Keratinocyte (primary cell): ENCODE results near the gene IRX3. TPM values are rescaled to one million over a fixed set of nuclear protein-coding genes. Genes with fewer than 3 reads are reported as not detected.

ENCODE experiments used
- DNase-seq: peaks from one replicate; pipeline ENCODE4 v3.0.0-alpha.2; 2011; ENCODE audit warnings: low read depth, missing footprints, low spot score
- FAIRE-seq: peaks from 2 replicates; lab custom pipeline; 2011; peaks lifted over from hg19 to GRCh38; lab: Jason Lieb, UNC
- H2AFZ ChIP-seq: 2 replicates; pipeline ENCODE4 v1.6.0; 2012; ENCODE audit warnings: low read length, control low read depth, inconsistent platforms; ENCODE audit not compliant: control insufficient read depth
- H3K27ac ChIP-seq: 2 replicates; pipeline ENCODE4 v1.5.1; 2011; ENCODE audit warnings: low read length; ENCODE audit not compliant: control insufficient read depth, insufficient read depth
- H3K27me3 ChIP-seq: 3 replicates; pipeline ENCODE4 v1.6.0; 2011; ENCODE audit warnings: low read length; ENCODE audit not compliant: control insufficient read depth, insufficient read depth; ENCODE audit errors: extremely low read depth
- H3K36me3 ChIP-seq, 2 experiments: 2 replicates in 1 of 2; 3 replicates in 1 of 2; pipeline ENCODE4 v1.5.1; 2011; ENCODE audit warnings: low read length in 2 of 2, mild to moderate bottlenecking in 1 of 2; ENCODE audit not compliant: control insufficient read depth in 2 of 2, insufficient read depth in 2 of 2; ENCODE audit errors: extremely low read depth in 1 of 2
- H3K4me1 ChIP-seq: 3 replicates; pipeline ENCODE4 v1.5.1; 2011; ENCODE audit warnings: low read length; ENCODE audit not compliant: control insufficient read depth, insufficient read depth; ENCODE audit errors: extremely low read depth
- H3K4me2 ChIP-seq: 3 replicates; pipeline ENCODE4 v1.6.0; 2011; ENCODE audit warnings: low read depth, low read length; ENCODE audit not compliant: control insufficient read depth, insufficient read depth; ENCODE audit errors: extremely low read depth
- H3K4me3 ChIP-seq, 3 experiments: fragments of 200-600 bp in 1 of 3; sonication (generic) in 1 of 3; 2 replicates in 2 of 3; 3 replicates in 1 of 3; pipeline ENCODE4 v1.5.1; 2011 to 2016; ENCODE audit warnings: low read length in 3 of 3, mild to moderate bottlenecking in 3 of 3, control low read depth in 2 of 3, inconsistent platforms in 1 of 3, low read depth in 1 of 3, mixed read lengths in 1 of 3, mixed run types in 1 of 3, moderate library complexity in 1 of 3; ENCODE audit not compliant: control insufficient read depth in 2 of 3, insufficient read depth in 2 of 3; ENCODE audit errors: extremely low read depth in 1 of 3
- H3K79me2 ChIP-seq: 2 replicates; pipeline ENCODE4 v1.6.0; 2012; ENCODE audit warnings: low read length; ENCODE audit not compliant: control insufficient read depth, insufficient read depth
- H3K9ac ChIP-seq: 3 replicates; pipeline ENCODE4 v1.6.0; 2011; ENCODE audit warnings: low read length; ENCODE audit not compliant: control insufficient read depth, insufficient read depth; ENCODE audit errors: extremely low read depth
- H3K9me1 ChIP-seq: 3 replicates; pipeline ENCODE4 v1.6.0; 2011; ENCODE audit warnings: low read length; ENCODE audit not compliant: control insufficient read depth, insufficient read depth; ENCODE audit errors: extremely low read depth
- H3K9me3 ChIP-seq: 2 replicates; pipeline ENCODE4 v1.5.1; 2012; ENCODE audit warnings: low read depth, low read length; ENCODE audit not compliant: control insufficient read depth
- H4K20me1 ChIP-seq: 3 replicates; pipeline ENCODE4 v1.6.0; 2011; ENCODE audit warnings: low read length; ENCODE audit not compliant: control insufficient read depth, insufficient read depth; ENCODE audit errors: extremely low read depth
- EZH2 ChIP-seq: IDR thresholded peaks from one replicate; pipeline ENCODE4 v1.6.1; 2012; ENCODE audit warnings: inconsistent platforms, mild to moderate bottlenecking, low read length, moderate library complexity
- dilution Hi-C: fragments of 300-500 bp; cut with MboI; formaldehyde crosslinking; loops from one replicate; pipeline ENCODE4 v1.7.0; 2020; ENCODE audit warnings: low sequenced_read_pairs; ENCODE audit not compliant: extremely low pct_ligation_motif_present
- polyA plus RNA-seq, 5 experiments: library from polyadenylated mRNA; depleted of rRNA in 3 of 5; stranded (reverse) in 3 of 5; stranded (forward) in 1 of 5; unstranded in 1 of 5; fragments of >200 nt; gene quantifications; 1 replicate in 1 of 5; 2 replicates in 3 of 5; 3 replicates in 1 of 5; pipeline versions ENCODE4 v1.2.1 to v1.2.3, GENCODE V29; 2011 to 2012; ENCODE audit warnings: missing spikeins in 2 of 5, low read depth in 1 of 5, low replicate concordance in 1 of 5
- TF ChIP-seq, protein P1 (sequence below), 3 experiments: IDR thresholded peaks in 1 of 3; conservative IDR thresholded peaks in 1 of 3; optimal IDR thresholded peaks in 1 of 3; 2 replicates in 2 of 3; 3 replicates in 1 of 3; pipeline versions ENCODE3 to v1.5.1; 2011; ENCODE audit warnings: low read length in 3 of 3, mild to moderate bottlenecking in 3 of 3, moderate library complexity in 2 of 3, control low read depth in 1 of 3, inconsistent platforms in 1 of 3; ENCODE audit not compliant: insufficient read depth in 2 of 3; ENCODE audit errors: extremely low read depth in 1 of 3

IRX3 gene
- polyA plus RNA-seq, 1 donor (not counting 4 experiments of a cell fraction or from before 2014, with no cell fraction given), result 3.3 TPM

DNA sequence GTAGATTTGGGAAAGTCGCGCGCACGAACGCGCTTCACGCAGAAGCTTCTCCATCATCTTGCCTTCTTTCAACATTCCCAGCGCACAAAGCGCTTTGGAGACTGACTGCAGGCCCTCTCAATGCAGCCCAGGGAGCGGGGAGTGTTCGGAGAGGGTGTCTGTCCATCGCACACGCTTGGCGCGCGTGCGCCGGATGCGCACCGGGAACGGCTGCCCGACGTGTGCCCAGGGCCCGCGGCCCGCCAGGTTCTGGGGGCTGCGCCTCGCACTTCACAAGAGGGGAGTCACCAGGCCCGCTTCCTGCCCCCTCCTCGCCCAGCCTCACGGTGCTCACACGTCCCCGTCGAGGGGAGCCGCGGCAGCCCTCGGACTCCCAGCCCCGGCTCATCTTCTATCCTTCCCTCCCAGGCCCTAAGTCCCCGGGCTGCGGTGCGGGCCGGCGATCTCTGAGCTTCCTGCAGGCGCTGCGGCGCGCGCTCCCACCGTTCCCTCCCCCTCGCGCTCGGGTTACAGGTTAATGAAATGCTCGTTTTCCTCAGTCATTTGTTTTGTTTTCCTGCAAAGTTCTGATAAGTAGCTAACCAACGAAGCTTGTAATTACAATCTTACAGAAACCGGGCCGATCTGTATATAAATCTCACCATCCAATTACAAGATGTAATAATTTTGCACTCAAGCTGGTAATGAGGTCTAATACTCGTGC is 2.8 kb upstream of the IRX3 start:
- Histone ChIP-seq H3K9me3 (no peaks in the 10 kb centered on the region), H3K4me3 (no peak overlapping the region), H3K79me2 (no peaks in the 10 kb centered on the region), H3K9ac (no peak overlapping the region), H3K36me3 (peaks cover 0 to 2% of the 10 kb centered on the region in 2 experiments), H3K4me1 (no peaks in the 10 kb centered on the region), H3K27ac (no peak overlapping the region), H3K9me1 (no peaks in the 10 kb centered on the region), H3K4me2 (no peak overlapping the region), H2AFZ (no peak overlapping the region), H3K27me3 (no peaks in the 10 kb centered on the region), H4K20me1 (no peaks in the 10 kb centered on the region)
- TF ChIP-seq EZH2, result no peak
- TF ChIP-seq, protein P1, sequence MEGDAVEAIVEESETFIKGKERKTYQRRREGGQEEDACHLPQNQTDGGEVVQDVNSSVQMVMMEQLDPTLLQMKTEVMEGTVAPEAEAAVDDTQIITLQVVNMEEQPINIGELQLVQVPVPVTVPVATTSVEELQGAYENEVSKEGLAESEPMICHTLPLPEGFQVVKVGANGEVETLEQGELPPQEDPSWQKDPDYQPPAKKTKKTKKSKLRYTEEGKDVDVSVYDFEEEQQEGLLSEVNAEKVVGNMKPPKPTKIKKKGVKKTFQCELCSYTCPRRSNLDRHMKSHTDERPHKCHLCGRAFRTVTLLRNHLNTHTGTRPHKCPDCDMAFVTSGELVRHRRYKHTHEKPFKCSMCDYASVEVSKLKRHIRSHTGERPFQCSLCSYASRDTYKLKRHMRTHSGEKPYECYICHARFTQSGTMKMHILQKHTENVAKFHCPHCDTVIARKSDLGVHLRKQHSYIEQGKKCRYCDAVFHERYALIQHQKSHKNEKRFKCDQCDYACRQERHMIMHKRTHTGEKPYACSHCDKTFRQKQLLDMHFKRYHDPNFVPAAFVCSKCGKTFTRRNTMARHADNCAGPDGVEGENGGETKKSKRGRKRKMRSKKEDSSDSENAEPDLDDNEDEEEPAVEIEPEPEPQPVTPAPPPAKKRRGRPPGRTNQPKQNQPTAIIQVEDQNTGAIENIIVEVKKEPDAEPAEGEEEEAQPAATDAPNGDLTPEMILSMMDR (optimal IDR thresholded peaks at IDR 0.05 in 1 of 3, IDR thresholded peaks at IDR 0.05 in 1 of 3, conservative IDR thresholded peaks at IDR 0.05 in 1 of 3; ENCODE audit: extremely low read depth in 1 of 3, insufficient read depth in 2 of 3, low read length in 3 of 3), result no peak
- dilution Hi-C loops, result no loop called here
- DNase-seq (no peak), FAIRE-seq (no peak)

DNA sequence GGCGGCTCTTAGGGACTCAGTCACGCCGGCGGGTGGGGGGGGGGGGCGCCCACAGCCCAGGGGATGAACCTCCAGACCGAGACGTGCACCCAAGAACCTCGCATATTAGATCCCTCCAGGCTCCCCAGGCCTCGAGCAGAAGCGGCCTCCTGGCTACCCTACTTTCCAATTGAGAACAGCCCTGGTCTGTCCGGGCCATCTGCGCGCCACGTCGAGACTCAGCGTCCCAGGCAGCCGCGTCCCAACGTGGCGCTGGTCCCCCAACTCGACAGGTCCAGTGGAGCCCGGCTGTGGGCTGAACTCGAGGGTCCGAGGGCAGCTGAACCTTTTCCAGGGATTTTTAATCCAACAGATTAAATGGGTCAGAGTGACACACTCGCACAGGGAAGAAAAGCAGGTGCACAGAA is 2.3 kb upstream of the IRX3 start:
- H3K36me3 ChIP-seq, result peaks cover 0 to 2% of the 10 kb centered on the region in 2 experiments
- H3K4me3 ChIP-seq, result no peak overlapping the region
- no peaks in the 10 kb centered on the region for H3K9me1 ChIP-seq
- H3K9me3 ChIP-seq, result no peaks in the 10 kb centered on the region
- no peak overlapping the region for H2AFZ ChIP-seq
- no peak overlapping the region for H3K4me2 ChIP-seq
- no peaks in the 10 kb centered on the region for H3K79me2 ChIP-seq
- dilution Hi-C loops, result no loop called here
- no peak for FAIRE-seq
- no peak for DNase-seq
- no peak overlapping the region for H3K9ac ChIP-seq
- H4K20me1 ChIP-seq, result no peaks in the 10 kb centered on the region
- H3K27me3 ChIP-seq, result no peaks in the 10 kb centered on the region
- no peak overlapping the region for H3K27ac ChIP-seq
- H3K4me1 ChIP-seq, result no peaks in the 10 kb centered on the region
- TF ChIP-seq, protein P1 (optimal IDR thresholded peaks at IDR 0.05 in 1 of 3, IDR thresholded peaks at IDR 0.05 in 1 of 3, conservative IDR thresholded peaks at IDR 0.05 in 1 of 3; ENCODE audit: extremely low read depth in 1 of 3, insufficient read depth in 2 of 3, low read length in 3 of 3), result no peak
- TF ChIP-seq EZH2, result no peak
